ENCODE results near the gene EPHA2.

EPHA2 gene

GRCh38 chr1:16133007-16133961 lies 22.6 kb downstream of the EPHA2 start:
- no peak for DNase-seq

- no peak for DNase-seq
Observed at GRCh38 chr1:16132325-16132785, 23.5 kb downstream of the EPHA2 start.

- no peak for DNase-seq
Observed at GRCh38 chr1:16131636-16132324, 24.1 kb downstream of the EPHA2 start.

- DNase-seq: no peak
Observed at GRCh38 chr1:16130827-16131226, 25.0 kb downstream of the EPHA2 start.

GRCh38 chr1:16129921-16130543 lies 25.8 kb downstream of the EPHA2 start:
- no peak for DNase-seq

- no peak for DNase-seq
Observed at GRCh38 chr1:16129316-16129715, 26.6 kb downstream of the EPHA2 start.

- DNase-seq: no peak
Observed at GRCh38 chr1:16128338-16128741, 27.5 kb downstream of the EPHA2 start.

- DNase-seq: no peak
Observed at GRCh38 chr1:16127676-16128337, 28.1 kb downstream of the EPHA2 start.

GRCh38 chr1:16126743-16127515 lies 28.9 kb downstream of the EPHA2 start:
- no peak for DNase-seq

GRCh38 chr1:16126160-16126559 lies 29.7 kb downstream of the EPHA2 start:
- DNase-seq: no peak

GRCh38 chr1:16125483-16125882 lies 30.4 kb downstream of the EPHA2 start:
- DNase-seq: no peak

GRCh38 chr1:16125088-16125470 lies 30.8 kb downstream of the EPHA2 start:
- no peak for DNase-seq

- DNase-seq: no peak
Observed at GRCh38 chr1:16124377-16125087, 31.3 kb downstream of the EPHA2 start.

- no peak for DNase-seq
Observed at GRCh38 chr1:16122916-16123315, 33.0 kb downstream of the EPHA2 start.

GRCh38 chr1:16122350-16122881 lies 33.5 kb downstream of the EPHA2 start:
- no peak for DNase-seq

GRCh38 chr1:16120940-16121410 lies 34.9 kb downstream of the EPHA2 start:
- peak; percentile 42 for DNase-seq

- DNase-seq: no peak
Observed at GRCh38 chr1:16120407-16120806, 35.5 kb downstream of the EPHA2 start.

- no peak for DNase-seq
Observed at GRCh38 chr1:16119926-16120325, 35.9 kb downstream of the EPHA2 start.

GRCh38 chr1:16119504-16119903 lies 36.4 kb downstream of the EPHA2 start:
- DNase-seq: no peak

GRCh38 chr1:16118706-16119105 lies 37.2 kb downstream of the EPHA2 start:
- no peak for DNase-seq

GRCh38 chr1:16117936-16118335 lies 37.9 kb downstream of the EPHA2 start:
- DNase-seq: no peak

Measured in NCI-H748 treated with DMSO at 0.1 percent for 48 hours (cell line).